T-helper 1 cell treated with Interleukin-12 subunit alpha and Interleukin-12 subunit beta and Interleukin-4 antibody, amounts not matched to agents 30 ng/mL and 1 ng/mL, for 36 hours (primary cell): ENCODE measurements around the gene TLR1. TPM values are rescaled to one million over a fixed set of nuclear protein-coding genes. Genes with fewer than 3 reads are reported as not detected.

ENCODE experiments used
- total RNA-seq: library from RNA; stranded (reverse); gene quantifications from 2 replicates; pipeline ENCODE4 v1.2.3, GENCODE V29; 2022

The TLR1 gene
- total RNA-seq, 1 donor from 2014 or later: 24.2 TPM

Other genes with a start within 250 kb of the TLR1 start
- gene KLF3, start 140.6 kb downstream of the TLR1 start, total RNA-seq: 27.4 and 27.8 TPM in 2 replicates
- 0.20 and 0.37 TPM in 2 replicates for gene TLR10, start 21.8 kb downstream of the TLR1 start, total RNA-seq
- 6.7 and 7.6 TPM in 2 replicates for gene TLR6, start 52.0 kb upstream of the TLR1 start, total RNA-seq
- 0.71 and 0.86 TPM in 2 replicates for gene FAM114A1, start 63.0 kb upstream of the TLR1 start, total RNA-seq
- 43.3 and 43.8 TPM in 2 replicates for gene TMEM156, start 227.6 kb upstream of the TLR1 start, total RNA-seq